Kidney (tissue), 14 donors: ENCODE data around the gene SRRM2. TPM values are rescaled to one million over a fixed set of nuclear protein-coding genes. Genes with fewer than 3 reads are reported as not detected.
A peak's percentile ranks its signal among the peaks of the same experiment; 100 is the strongest.

Experiments used
- DNase-seq, 5 donors: peaks; one replicate each; pipeline ENCODE4 v3.0.0-alpha.2; 2013 to 2020
- FAIRE-seq: peaks from 2 replicates; lab custom pipeline; 2012; peaks lifted over from hg19 to GRCh38; lab: Jason Lieb, UNC
- H3K27ac ChIP-seq, 2 donors: one replicate each; pipeline ENCODE4 v1.7.0; 2013; ENCODE audit warnings: low read depth in 2 of 2, low read length in 2 of 2, inconsistent platforms in 1 of 2
- H3K27me3 ChIP-seq: one replicate; pipeline ENCODE4 v1.7.1; 2013; ENCODE audit warnings: low read length, inconsistent platforms; ENCODE audit not compliant: control insufficient read depth, insufficient read depth
- H3K36me3 ChIP-seq, 3 donors: one replicate each; pipeline versions ENCODE4 v1.7.0 to v1.7.1; 2013; ENCODE audit warnings: low read length in 3 of 3, control low read depth in 1 of 3, inconsistent platforms in 1 of 3; ENCODE audit not compliant: insufficient read depth in 3 of 3, control insufficient read depth in 2 of 3
- H3K4me1 ChIP-seq, 3 donors: one replicate each; pipeline versions ENCODE4 v1.7.0 to v1.7.1; 2013; ENCODE audit warnings: low read length in 3 of 3, inconsistent platforms in 1 of 3, low read depth in 1 of 3; ENCODE audit not compliant: control insufficient read depth in 2 of 3, insufficient read depth in 2 of 3
- H3K4me3 ChIP-seq, 3 donors: one replicate each; pipeline versions ENCODE4 v1.7.0 to v1.8.1; 2013; ENCODE audit warnings: low read length in 3 of 3, control low read depth in 1 of 3, inconsistent platforms in 1 of 3
- H3K9ac ChIP-seq, 3 donors: one replicate each; pipeline versions ENCODE4 v1.7.0 to v1.7.1; 2013; ENCODE audit warnings: low read length in 3 of 3, control low read depth in 1 of 3, inconsistent platforms in 1 of 3
- H3K9me3 ChIP-seq, 3 donors: one replicate each; pipeline versions ENCODE4 v1.7.0 to v1.7.1; 2013; ENCODE audit warnings: low read length in 3 of 3, control low read depth in 1 of 3, inconsistent platforms in 1 of 3; ENCODE audit not compliant: control insufficient read depth in 2 of 3, insufficient read depth in 1 of 3
- CTCF ChIP-seq: IDR thresholded peaks from 3 replicates; pipeline ENCODE4 v1.5.1; 2012; ENCODE audit warnings: mild to moderate bottlenecking, moderate library complexity, borderline replicate concordance; ENCODE audit not compliant: insufficient read depth; ENCODE audit errors: extremely low read depth
- intact Hi-C: fragments of 100-400 bp; cut with DNase I; formaldehyde crosslinking; loops from one replicate; pipeline ENCODE4 v1.11.1; 2022
- polyA plus RNA-seq: library from polyadenylated mRNA; stranded (reverse); fragments of 350-450 nt; fragmentation: Illumina TruSeq; extraction: RNeasy Lipid Tissue Mini Kit (QIAGEN cat#74804); gene quantifications from one replicate; pipeline ENCODE4 v1.2.3, GENCODE V29; 2014; ENCODE audit warnings: low read depth, low replicate concordance; ENCODE audit not compliant: insufficient read depth
- total RNA-seq: library from RNA; stranded (reverse); fragmentation: NEBNext Ultra II Directional; extraction: Animal tissue kit (Norgen Biotek cat#: 25700); gene quantifications from one replicate; pipeline ENCODE4 v1.2.1, GENCODE V29; 2021
- donor health status: control.
- donor health status: control.
- donor health status: control.
- donor health status: control.
- donor health status: control.
- donor health status: DM: yes; HTN: yes; CAD: no.
- donor health status: Normal renal cell carcinoma (clear cell type).

The SRRM2 gene
- total and polyA plus RNA-seq, 2 donors from 2014 or later = 386 to 621 TPM

GRCh38 chr16:2705351-2705750 is 47.1 kb upstream of the SRRM2 start:
- FAIRE-seq = no peak
- no peaks in the 10 kb centered on the region for H3K9me3 ChIP-seq
- H3K9ac ChIP-seq = no peak overlapping the region
- peaks cover 0 to 11% (median 5%) of the 10 kb centered on the region in 3 donors for H3K36me3 ChIP-seq
- no peaks in the 10 kb centered on the region for H3K4me1 ChIP-seq
- no peak overlapping the region for H3K27ac ChIP-seq
- TF ChIP-seq CTCF = no peak
- intact Hi-C loops = no loop called here
- H3K4me3 ChIP-seq = no peak overlapping the region
- no peaks in the 10 kb centered on the region for H3K27me3 ChIP-seq
- no peak for DNase-seq

- peaks cover 0 to 9% (median 4%) of the 10 kb centered on the region in 3 donors for H3K36me3 ChIP-seq
- intact Hi-C loops = no loop called here
- no peak overlapping the region for H3K4me3 ChIP-seq
- no peak for DNase-seq
- H3K9me3 ChIP-seq = no peaks in the 10 kb centered on the region
- no peak for FAIRE-seq
- no peaks in the 10 kb centered on the region for H3K27me3 ChIP-seq
- no peaks in the 10 kb centered on the region for H3K4me1 ChIP-seq
- H3K27ac ChIP-seq = no peak overlapping the region
- no peak overlapping the region for H3K9ac ChIP-seq
- TF ChIP-seq CTCF = no peak
Observed at GRCh38 chr16:2706085-2706484, 46.4 kb upstream of the SRRM2 start.

- intact Hi-C loops = no loop called here
- Histone ChIP-seq H3K4me3 (no peak overlapping the region), H3K9ac (no peak overlapping the region), H3K36me3 (peaks cover 0 to 9% (median 4%) of the 10 kb centered on the region in 3 donors), H3K9me3 (no peaks in the 10 kb centered on the region), H3K27ac (no peak overlapping the region), H3K4me1 (no peaks in the 10 kb centered on the region), H3K27me3 (no peaks in the 10 kb centered on the region)
- TF ChIP-seq CTCF = no peak
- peak in 1 of 5 donors; percentile 68 for DNase-seq
- FAIRE-seq = no peak
Observed at GRCh38 chr16:2706611-2707311, 45.7 kb upstream of the SRRM2 start.
